Type B pancreatic cell (in vitro differentiated cells): ENCODE measurements around the gene FBP2. TPM values are rescaled to one million over a fixed set of nuclear protein-coding genes. Genes with fewer than 3 reads are reported as not detected.
A peak's percentile ranks its signal among the peaks of the same experiment; 100 is the strongest.

ENCODE experiments used
- DNase-seq: peaks from one replicate; pipeline ENCODE4 v3.0.0; 2021; ENCODE audit warnings: mixed read lengths; ENCODE audit not compliant: unreplicated experiment; ENCODE audit errors: extremely low spot score
- H3K27ac Mint-ChIP-seq: 2 replicates; pipeline ENCODE4 v1.8.0; 2021; ENCODE audit warnings: mild to moderate bottlenecking, mixed read lengths
- H3K27me3 Mint-ChIP-seq: 2 replicates; pipeline ENCODE4 v1.8.0; 2021; ENCODE audit warnings: mixed read lengths
- H3K36me3 Mint-ChIP-seq: 2 replicates; pipeline ENCODE4 v1.8.0; 2021; ENCODE audit warnings: mixed read lengths
- H3K4me1 Mint-ChIP-seq: one replicate; pipeline ENCODE4 v1.8.0; 2021; ENCODE audit warnings: mixed read lengths; ENCODE audit not compliant: unreplicated experiment
- H3K4me3 Mint-ChIP-seq: 2 replicates; pipeline ENCODE4 v1.8.0; 2021; ENCODE audit warnings: mild to moderate bottlenecking, mixed read lengths
- H3K9me3 Mint-ChIP-seq: 2 replicates; pipeline ENCODE4 v1.8.0; 2021; ENCODE audit warnings: mixed read lengths
- total RNA-seq: library from RNA; stranded (reverse); gene quantifications from 2 replicates; pipeline ENCODE4 v1.2.1, GENCODE V29; 2021; ENCODE audit warnings: low replicate concordance
- TF ChIP-seq, protein P1 (sequence below): fragments of 200-600 bp; sonication (generic); conservative IDR thresholded peaks from 2 replicates; pipeline ENCODE4 v1.5.0; 2021; ENCODE audit warnings: antibody characterized with exemption, mild to moderate bottlenecking

Gene FBP2
- total RNA-seq, 1 donor from 2014 or later: not detected

DNA sequence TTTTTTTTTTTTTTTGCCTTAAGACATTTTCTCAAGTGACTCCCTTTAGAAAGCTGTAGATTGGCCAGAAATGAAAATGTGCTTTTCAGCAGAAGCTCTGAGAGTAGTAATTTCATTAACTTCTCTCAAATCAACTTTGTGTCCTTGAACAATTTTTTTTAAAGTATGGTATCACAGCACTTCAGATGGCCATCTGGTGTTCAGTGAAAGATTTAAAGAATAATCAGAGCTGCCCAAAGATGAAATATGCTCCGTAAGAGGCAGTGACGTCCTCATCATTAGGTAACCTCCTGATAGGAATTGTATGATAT, 81.7 kb downstream of the FBP2 start:
- H3K4me3 Mint-ChIP-seq: no peak overlapping the region
- H3K36me3 Mint-ChIP-seq: no peaks in the 10 kb centered on the region
- TF ChIP-seq, protein P1, sequence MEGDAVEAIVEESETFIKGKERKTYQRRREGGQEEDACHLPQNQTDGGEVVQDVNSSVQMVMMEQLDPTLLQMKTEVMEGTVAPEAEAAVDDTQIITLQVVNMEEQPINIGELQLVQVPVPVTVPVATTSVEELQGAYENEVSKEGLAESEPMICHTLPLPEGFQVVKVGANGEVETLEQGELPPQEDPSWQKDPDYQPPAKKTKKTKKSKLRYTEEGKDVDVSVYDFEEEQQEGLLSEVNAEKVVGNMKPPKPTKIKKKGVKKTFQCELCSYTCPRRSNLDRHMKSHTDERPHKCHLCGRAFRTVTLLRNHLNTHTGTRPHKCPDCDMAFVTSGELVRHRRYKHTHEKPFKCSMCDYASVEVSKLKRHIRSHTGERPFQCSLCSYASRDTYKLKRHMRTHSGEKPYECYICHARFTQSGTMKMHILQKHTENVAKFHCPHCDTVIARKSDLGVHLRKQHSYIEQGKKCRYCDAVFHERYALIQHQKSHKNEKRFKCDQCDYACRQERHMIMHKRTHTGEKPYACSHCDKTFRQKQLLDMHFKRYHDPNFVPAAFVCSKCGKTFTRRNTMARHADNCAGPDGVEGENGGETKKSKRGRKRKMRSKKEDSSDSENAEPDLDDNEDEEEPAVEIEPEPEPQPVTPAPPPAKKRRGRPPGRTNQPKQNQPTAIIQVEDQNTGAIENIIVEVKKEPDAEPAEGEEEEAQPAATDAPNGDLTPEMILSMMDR: no peak
- H3K4me1 Mint-ChIP-seq: peaks cover 16% of the 10 kb centered on the region
- H3K9me3 Mint-ChIP-seq: no peaks in the 10 kb centered on the region
- H3K27me3 Mint-ChIP-seq: no peaks in the 10 kb centered on the region
- no peak for DNase-seq
- H3K27ac Mint-ChIP-seq: no peak overlapping the region

DNA sequence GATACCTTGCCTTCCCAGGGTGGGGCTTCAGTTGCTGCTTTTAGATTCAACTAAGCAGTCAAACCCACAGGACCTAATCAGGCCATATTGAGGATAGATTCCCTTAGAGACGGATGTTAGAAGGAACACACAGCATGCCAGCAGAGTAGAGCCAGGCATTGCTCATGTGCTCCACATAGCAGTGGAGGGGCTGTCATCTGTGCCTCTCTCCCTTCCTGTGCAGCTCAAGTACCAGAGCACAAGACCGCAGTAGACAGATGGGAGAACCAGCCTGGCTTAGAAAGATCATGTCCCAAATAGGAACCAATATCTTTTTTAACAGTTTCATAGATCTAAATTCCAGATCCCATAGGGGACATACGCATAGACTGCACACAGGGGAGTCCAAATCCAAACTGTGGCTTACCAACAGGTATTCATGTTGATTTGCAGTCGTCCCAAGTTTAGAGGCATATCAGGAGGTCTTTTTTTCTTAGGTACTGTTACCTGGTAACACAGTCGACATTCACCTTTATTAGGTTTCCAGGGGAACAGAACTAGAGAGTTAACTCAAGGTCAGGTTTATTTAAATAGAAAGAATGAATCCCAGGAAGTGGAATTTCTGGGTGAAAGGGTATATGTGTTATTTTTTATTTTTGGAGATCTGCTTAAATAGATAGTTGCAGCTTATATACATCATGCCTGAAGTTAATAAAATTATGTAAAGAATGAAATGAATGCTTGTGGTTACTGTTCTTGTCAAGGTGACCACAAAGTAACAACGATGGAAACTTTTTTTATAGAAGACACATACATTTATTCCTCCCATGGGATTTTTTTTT, 82.3 kb downstream of the FBP2 start:
- peak overlapping the region; percentile 42 for H3K27ac Mint-ChIP-seq
- no peaks in the 10 kb centered on the region for H3K9me3 Mint-ChIP-seq
- H3K27me3 Mint-ChIP-seq: no peaks in the 10 kb centered on the region
- no peak for DNase-seq
- H3K4me1 Mint-ChIP-seq: peaks cover 16% of the 10 kb centered on the region
- H3K4me3 Mint-ChIP-seq: no peak overlapping the region
- H3K36me3 Mint-ChIP-seq: no peaks in the 10 kb centered on the region
- TF ChIP-seq, protein P1: no peak

Other genes starting within 250 kb of the FBP2 start
- gene PCAT7, start 38.7 kb downstream of the FBP2 start, total RNA-seq: 10.0 and 14.7 TPM in 2 replicates
- 25.9 and 35.9 TPM in 2 replicates for gene FBP1, start 45.7 kb upstream of the FBP2 start, total RNA-seq
- 56.8 and 89.3 TPM in 2 replicates for gene AOPEP, start 132.9 kb upstream of the FBP2 start, total RNA-seq